ENCODE data around the gene ZNF445. TPM values are rescaled to one million over a fixed set of nuclear protein-coding genes. Genes with fewer than 3 reads are reported as not detected.

The ZNF445 gene
- total and polyA plus RNA-seq, 4 donors = 2.1 to 8.7 (median 4.9) TPM

GRCh38 chr3:44513513-44513912, 36.0 kb upstream of the ZNF445 start:
- peaks cover 0 to 15% (median 10%) of the 10 kb centered on the region in 4 donors for H3K4me1 ChIP-seq (ENCODE audit: control insufficient read depth in 4 of 4, insufficient read depth in 4 of 4, low read length in 3 of 4)
- H3K27me3 ChIP-seq (ENCODE audit: control insufficient read depth in 4 of 4, insufficient read depth in 4 of 4, low read length in 3 of 4) = no peaks in the 10 kb centered on the region
- DNase-seq (ENCODE audit: low spot score) = no peak

GRCh38 chr3:44511238-44511566, 33.7 kb upstream of the ZNF445 start:
- TF ChIP-seq ATF3 (IDR thresholded peaks at IDR 0.05) (no peak), RXRA (IDR thresholded peaks at IDR 0.05) (peak in 1 of 2 donors; percentile 25), RAD21 (IDR thresholded peaks at IDR 0.05) (no peak), HNF4G (IDR thresholded peaks at IDR 0.05) (peak; percentile 18), YY1 (IDR thresholded peaks at IDR 0.05) (no peak), FOXA1 (IDR thresholded peaks at IDR 0.05) (no peak), ZBTB33 (IDR thresholded peaks at IDR 0.05) (no peak), EGR1 (IDR thresholded peaks at IDR 0.05; ENCODE audit: low read depth in 2 of 2) (no peak), REST (IDR thresholded peaks at IDR 0.05) (no peak), CTCF (IDR thresholded peaks at IDR 0.05; ENCODE audit: low read depth, low read length, missing input control) (no peak), JUND (IDR thresholded peaks at IDR 0.05) (no peak), TAF1 (conservative IDR thresholded peaks at IDR 0.05) (peak; percentile 28), MAX (IDR thresholded peaks at IDR 0.05) (no peak), FOXA2 (IDR thresholded peaks at IDR 0.05) (no peak), NR2F2 (IDR thresholded peaks at IDR 0.05) (no peak), SP1 (IDR thresholded peaks at IDR 0.05) (peak; percentile 43), GABPA (IDR thresholded peaks at IDR 0.05 in 1 of 2, conservative IDR thresholded peaks at IDR 0.05 in 1 of 2) (no peak), HNF4A (conservative IDR thresholded peaks at IDR 0.05) (peak; percentile 58 to 59)
- no peak for DNase-seq (ENCODE audit: low spot score)

More at GRCh38 chr3:44513513-44513912, 36.0 kb upstream of the ZNF445 start:
- TF ChIP-seq REST (IDR thresholded peaks at IDR 0.05) (no peak), HNF4A (conservative IDR thresholded peaks at IDR 0.05) (no peak)
- Histone ChIP-seq H3K36me3 (ENCODE audit: control insufficient read depth in 4 of 4, insufficient read depth in 3 of 4, low read depth in 1 of 4, low read length in 3 of 4) (no peaks in the 10 kb centered on the region), H3K27ac (ENCODE audit: low read depth in 1 of 2, low read length in 2 of 2) (no peak overlapping the region), H3K9me3 (ENCODE audit: control insufficient read depth in 4 of 4, low read length in 3 of 4) (no peaks in the 10 kb centered on the region), H3K9ac (ENCODE audit: low read depth in 1 of 2, low read length in 2 of 2) (no peak overlapping the region), H3K4me3 (ENCODE audit: low read depth in 1 of 3, low read length in 3 of 3) (no peak overlapping the region)
- 48% methylated on average over 3 of the region's 3 CpGs for WGBS

More at GRCh38 chr3:44511238-44511566, 33.7 kb upstream of the ZNF445 start:
- H3K27ac ChIP-seq (ENCODE audit: low read depth in 1 of 2, low read length in 2 of 2) = peak overlapping the region; percentile 75 to 78
- peak overlapping the region; percentile 56 to 92 (median 90) for H3K4me3 ChIP-seq (ENCODE audit: low read depth in 1 of 3, low read length in 3 of 3)
- peaks cover 0 to 6% (median under 1%) of the 10 kb centered on the region in 4 donors for H3K9me3 ChIP-seq (ENCODE audit: control insufficient read depth in 4 of 4, low read length in 3 of 4)
- 31% methylated on average over 4 of the region's 4 CpGs for WGBS
- peaks cover 0 to 8% (median 0%) of the 10 kb centered on the region in 4 donors for H3K36me3 ChIP-seq (ENCODE audit: control insufficient read depth in 4 of 4, insufficient read depth in 3 of 4, low read depth in 1 of 4, low read length in 3 of 4)
- H3K9ac ChIP-seq (ENCODE audit: low read depth in 1 of 2, low read length in 2 of 2) = peak overlapping the region in 1 of 2 donors; percentile 32
- H3K27me3 ChIP-seq (ENCODE audit: control insufficient read depth in 4 of 4, insufficient read depth in 4 of 4, low read length in 3 of 4) = no peaks in the 10 kb centered on the region
- peaks cover 0 to 15% (median 10%) of the 10 kb centered on the region in 4 donors for H3K4me1 ChIP-seq (ENCODE audit: control insufficient read depth in 4 of 4, insufficient read depth in 4 of 4, low read length in 3 of 4)
